IMR-90 (cell line): Measurements from ENCODE around the gene DCHS2. TPM values are rescaled to one million over a fixed set of nuclear protein-coding genes. Genes with fewer than 3 reads are reported as not detected.

ENCODE experiments used
- ATAC-seq: fragments of 200-7000 bp; cut with Tn5 transposase; 2 replicates; pipeline ENCODE4 v1.9.1; 2020; ENCODE audit warnings: low read depth, mild to moderate bottlenecking, moderate library complexity
- BruUV-seq: library from RNA; stranded (reverse); fragments of 400-500 nt; replicated peaks from 2 replicates; lab custom pipeline; 2021; lab: Mats Ljungman, UMichigan
- CTCF ChIA-PET: fragments of 300-600 bp; formaldehyde crosslinking; extraction: SDS; loops from one replicate; lab custom pipeline; 2021; ENCODE audit warnings: antibody characterized with exemption; lab: Yijun Ruan, JAX
- POLR2A ChIA-PET: fragments of 300-600 bp; sonication (Branson Sonifier 250); formaldehyde crosslinking; loops from one replicate; lab custom pipeline; 2022; ENCODE audit warnings: antibody characterized with exemption; ENCODE audit not compliant: unreplicated experiment; lab: Charles Lee
- DNase-seq: peaks from one replicate; pipeline ENCODE4 v3.0.0; 2013
- H2AFZ ChIP-seq: replicated peaks from 2 replicates; pipeline ENCODE3; 2013; ENCODE audit warnings: low read length, mild to moderate bottlenecking; ENCODE audit not compliant: poor library complexity
- H2AK5ac ChIP-seq: 2 replicates; pipeline ENCODE4 v1.6.1; 2013; ENCODE audit warnings: low read depth, low read length, inconsistent platforms
- H2AK9ac ChIP-seq: replicated peaks from 2 replicates; pipeline ENCODE3; 2013; ENCODE audit warnings: mild to moderate bottlenecking, low read depth, low read length, moderate library complexity; ENCODE audit not compliant: poor library complexity
- H2BK120ac ChIP-seq: 2 replicates; pipeline ENCODE4 v1.6.1; 2013; ENCODE audit warnings: low read depth, low read length, inconsistent platforms
- H2BK15ac ChIP-seq: 3 replicates; pipeline ENCODE4 v1.6.1; 2013; ENCODE audit warnings: low read depth, low read length, inconsistent platforms
- H2BK20ac ChIP-seq: 2 replicates; pipeline ENCODE4 v1.6.1; 2013; ENCODE audit warnings: low read depth, mild to moderate bottlenecking, inconsistent platforms, low read length, moderate library complexity
- H2BK5ac ChIP-seq: 2 replicates; pipeline ENCODE4 v1.6.1; 2013; ENCODE audit warnings: mild to moderate bottlenecking, low read depth, low read length, inconsistent platforms; ENCODE audit not compliant: poor library complexity, severe bottlenecking
- H3K14ac ChIP-seq: replicated peaks from 2 replicates; pipeline ENCODE4 v1.6.1; 2013; ENCODE audit warnings: low read depth, low read length, inconsistent platforms
- H3K18ac ChIP-seq: 2 replicates; pipeline ENCODE4 v1.6.1; 2013; ENCODE audit warnings: low read depth, low read length, control low read depth
- H3K23ac ChIP-seq: 2 replicates; pipeline ENCODE4 v1.6.1; 2013; ENCODE audit warnings: low read depth, low read length, inconsistent platforms
- H3K27ac ChIP-seq: 2 replicates; pipeline ENCODE4 v1.5.1; 2013; ENCODE audit warnings: mild to moderate bottlenecking, control low read depth, low read length; ENCODE audit not compliant: insufficient read depth
- H3K27me3 ChIP-seq: 2 replicates; pipeline ENCODE4 v1.6.1; 2013; ENCODE audit warnings: low read length; ENCODE audit not compliant: control insufficient read depth, insufficient read depth
- H3K36me3 ChIP-seq: 2 replicates; pipeline ENCODE4 v1.6.1; 2013; ENCODE audit warnings: low read length, mixed read lengths; ENCODE audit not compliant: control insufficient read depth, insufficient read depth
- H3K4ac ChIP-seq: 2 replicates; pipeline ENCODE4 v1.6.1; 2013; ENCODE audit warnings: low read depth, low read length, inconsistent platforms
- H3K4me1 ChIP-seq: 2 replicates; pipeline ENCODE4 v1.6.1; 2013; ENCODE audit warnings: low read length, mixed read lengths; ENCODE audit not compliant: control insufficient read depth, insufficient read depth
- H3K4me2 ChIP-seq: 2 replicates; pipeline ENCODE4 v1.6.1; 2013; ENCODE audit warnings: low read depth, mild to moderate bottlenecking, control low read depth, low read length, moderate library complexity
- H3K4me3 ChIP-seq: 2 replicates; pipeline ENCODE4 v1.5.1; 2013; ENCODE audit warnings: low read depth, mild to moderate bottlenecking, control low read depth, low read length, moderate library complexity; ENCODE audit not compliant: insufficient read depth
- H3K56ac ChIP-seq: 2 replicates; pipeline ENCODE4 v1.6.1; 2013; ENCODE audit warnings: low read length, inconsistent platforms; ENCODE audit not compliant: insufficient read depth; ENCODE audit errors: extremely low read depth
- H3K79me1 ChIP-seq, 2 experiments: 2 replicates each; pipeline ENCODE4 v1.6.1; 2013; ENCODE audit warnings: low read length in 2 of 2, inconsistent platforms in 1 of 2, low read depth in 1 of 2
- H3K9ac ChIP-seq: 2 replicates; pipeline ENCODE4 v1.6.1; 2013; ENCODE audit warnings: low read depth, low read length, control low read depth
- H3K9me1 ChIP-seq: 2 replicates; pipeline ENCODE4 v1.6.1; 2013; ENCODE audit warnings: low read length, inconsistent platforms; ENCODE audit not compliant: insufficient read depth
- H3K9me3 ChIP-seq: 2 replicates; pipeline ENCODE4 v1.6.1; 2013; ENCODE audit warnings: low read length; ENCODE audit not compliant: control insufficient read depth, insufficient read depth
- H4K20me1 ChIP-seq: 2 replicates; pipeline ENCODE4 v1.6.1; 2013; ENCODE audit warnings: low read length, inconsistent platforms; ENCODE audit not compliant: insufficient read depth
- H4K5ac ChIP-seq: 2 replicates; pipeline ENCODE4 v1.6.1; 2013; ENCODE audit warnings: mild to moderate bottlenecking, low read depth, low read length, control low read depth
- H4K8ac ChIP-seq, 2 experiments: 2 replicates each; pipeline ENCODE4 v1.6.1; 2013; ENCODE audit warnings: low read depth in 2 of 2, low read length in 2 of 2, control low read depth in 1 of 2, inconsistent platforms in 1 of 2
- H4K91ac ChIP-seq: 2 replicates; pipeline ENCODE4 v1.6.1; 2013; ENCODE audit warnings: low read depth, low read length, inconsistent platforms; ENCODE audit not compliant: insufficient read depth
- CHD1 ChIP-seq: IDR thresholded peaks from 2 replicates; pipeline ENCODE4 v1.6.1; 2012; ENCODE audit warnings: low read depth, low read length, improper control_type of control experiment
- ELK1 ChIP-seq: fragments of 150-350 bp; IDR thresholded peaks from 2 replicates; pipeline ENCODE4 v1.6.1; 2016; ENCODE audit warnings: low read depth, mild to moderate bottlenecking, low read length, moderate library complexity, borderline replicate concordance
- WGBS, 2 experiments: methylation state at CpG; one replicate each; pipeline versions ENCODE4 v1.1.5 to v1.1.7; 2013; ENCODE audit warnings: missing lambda C conversion rate in 2 of 2; ENCODE audit not compliant: insufficient read length in 1 of 2; ENCODE audit errors: extremely low coverage in 2 of 2; 5-methylcytosine and 5-hydroxymethylcytosine counted together
- dilution Hi-C: fragments of 300-500 bp; cut with HindIII; formaldehyde crosslinking; loops from one replicate; pipeline ENCODE4 v1.14.3; 2018; ENCODE audit warnings: low sequenced_read_pairs; ENCODE audit not compliant: unreplicated experiment
- in situ Hi-C: fragments of 300-500 bp; cut with MboI; formaldehyde crosslinking; loops from 3 replicates; pipeline ENCODE4 v1.14.3; 2019; ENCODE audit warnings: low sequenced_read_pairs, inconsistent platforms, mixed read lengths
- intact Hi-C: fragments of 100-400 bp; cut with micrococcal nuclease; formaldehyde crosslinking; loops from 2 replicates; pipeline ENCODE4 v1.10.0; 2022
- polyA plus RNA-seq, 3 experiments: library from polyadenylated mRNA; depleted of rRNA; stranded (reverse); fragments of >200 nt; gene quantifications; 2 replicates each; pipeline ENCODE4 v1.2.3, GENCODE V29; 2012; ENCODE audit warnings: low replicate concordance in 1 of 3
- total RNA-seq: library from RNA; depleted of rRNA; stranded (reverse); fragments of >200 nt; gene quantifications from 2 replicates; pipeline ENCODE4 v1.2.3, GENCODE V29; 2012

Gene DCHS2
- total and polyA plus RNA-seq, 2 of the 4 experiments (the other 2 are of a cell fraction): not detected

- H2BK120ac ChIP-seq: no peak overlapping the region
- BruUV-seq: no TSS peak
- H3K4me3 ChIP-seq: no peak overlapping the region
- no peak overlapping the region for H2AK9ac ChIP-seq
- H3K14ac ChIP-seq: no peak overlapping the region
- H3K9me1 ChIP-seq: no peaks in the 10 kb centered on the region
- H2BK5ac ChIP-seq: no peak overlapping the region
- intact Hi-C loops: no loop called here
- H4K91ac ChIP-seq: no peak overlapping the region
- H3K4me1 ChIP-seq: no peaks in the 10 kb centered on the region
- H2BK20ac ChIP-seq: no peak overlapping the region
- no peak overlapping the region for H2AFZ ChIP-seq
- H4K8ac ChIP-seq: no peak overlapping the region
- H2AK5ac ChIP-seq: no peak overlapping the region
- H2BK15ac ChIP-seq: no peak overlapping the region
- no peak overlapping the region for H3K27ac ChIP-seq
- no peak overlapping the region for H3K56ac ChIP-seq
- TF ChIP-seq ELK1 (no peak), CHD1 (no peak)
- H3K9ac ChIP-seq: no peak overlapping the region
- CTCF ChIA-PET: no interaction called here
- no CpG with 5 or more reads among the region's 3 CpGs for whole genome bisulfite sequencing, 2 experiments
- dilution Hi-C loops: no loop called here
- H3K18ac ChIP-seq: no peak overlapping the region
- no peaks in the 10 kb centered on the region for H4K20me1 ChIP-seq
- ATAC-seq (no peak), DNase-seq (no peak)
- H4K5ac ChIP-seq: no peak overlapping the region
- no peaks in the 10 kb centered on the region for H3K27me3 ChIP-seq
- no peaks in the 10 kb centered on the region for H3K9me3 ChIP-seq
- no peaks in the 10 kb centered on the region for H3K79me1 ChIP-seq
- POLR2A ChIA-PET: no interaction called here
- H3K4me2 ChIP-seq: no peak overlapping the region
- H3K36me3 ChIP-seq: no peaks in the 10 kb centered on the region
- no peak overlapping the region for H3K23ac ChIP-seq
- in situ Hi-C loops: no loop called here
- no peak overlapping the region for H3K4ac ChIP-seq
These were observed 142.9 kb downstream of the DCHS2 start for GRCh38 chr4:154348657-154349056.
